Coronary artery (tissue), 2 donors: ENCODE data around the gene NTM.

ENCODE experiments used
- DNase-seq: peaks from one replicate; pipeline ENCODE4 v3.0.0-alpha.2; 2017; ENCODE audit warnings: low spot score
- H3K27ac ChIP-seq, 2 donors: fragments of 200-600 bp; sonication (generic); one replicate each; pipeline ENCODE4 v1.5.1; 2016 to 2019
- H3K4me3 ChIP-seq: fragments of 200-600 bp; sonication (generic); 2 replicates; pipeline ENCODE4 v1.5.1; 2016; ENCODE audit warnings: mild to moderate bottlenecking, moderate library complexity
- CTCF ChIP-seq: fragments of 200-600 bp; sonication (generic); IDR thresholded peaks from one replicate; pipeline ENCODE4 v1.5.1; 2019; ENCODE audit warnings: antibody characterized with exemption

NTM gene

DNA sequence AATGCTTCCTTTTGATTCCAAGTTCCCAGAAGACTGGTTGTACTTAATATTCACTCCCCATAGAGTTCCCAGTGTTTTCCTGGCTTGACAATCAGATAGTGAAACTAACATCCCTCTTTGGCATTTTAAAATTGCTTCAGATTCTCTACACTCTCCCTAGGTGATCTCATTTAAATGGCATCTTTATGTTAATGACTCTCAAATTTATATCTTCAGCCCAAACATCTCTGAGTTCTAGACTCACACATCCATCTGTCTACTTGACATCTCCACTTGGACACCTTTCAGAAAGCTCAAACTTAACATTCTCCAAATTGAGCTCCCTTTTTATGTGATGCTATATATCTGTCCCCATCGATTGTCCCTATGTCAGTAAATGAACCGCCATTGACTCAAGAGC lies 232.0 kb downstream of the NTM start:
- no peak overlapping the region for H3K4me3 ChIP-seq
- H3K27ac ChIP-seq = no peak overlapping the region
- TF ChIP-seq CTCF = no peak
- no peak for DNase-seq

- no peak overlapping the region for H3K27ac ChIP-seq
- no peak for TF ChIP-seq CTCF
- no peak overlapping the region for H3K4me3 ChIP-seq
- no peak for DNase-seq
Measured at GRCh38 chr11:131606811-131607335, 236.5 kb downstream of the NTM start.

- DNase-seq = no peak
- no peak for TF ChIP-seq CTCF
- Histone ChIP-seq H3K27ac (no peak overlapping the region), H3K4me3 (no peak overlapping the region)
Measured at GRCh38 chr11:131609337-131609736, 238.9 kb downstream of the NTM start.

- no peak for TF ChIP-seq CTCF
- no peak overlapping the region for H3K4me3 ChIP-seq
- no peak overlapping the region for H3K27ac ChIP-seq
- DNase-seq = no peak
Measured at GRCh38 chr11:131609921-131610320, 239.5 kb downstream of the NTM start.

- TF ChIP-seq CTCF = no peak
- DNase-seq = no peak
- no peak overlapping the region for H3K4me3 ChIP-seq
- no peak overlapping the region for H3K27ac ChIP-seq
Measured at GRCh38 chr11:131611322-131611721, 240.9 kb downstream of the NTM start.

- Histone ChIP-seq H3K4me3 (no peak overlapping the region), H3K27ac (no peak overlapping the region)
- DNase-seq = no peak
- TF ChIP-seq CTCF = no peak
Measured at GRCh38 chr11:131612533-131612932, 242.1 kb downstream of the NTM start.

DNA sequence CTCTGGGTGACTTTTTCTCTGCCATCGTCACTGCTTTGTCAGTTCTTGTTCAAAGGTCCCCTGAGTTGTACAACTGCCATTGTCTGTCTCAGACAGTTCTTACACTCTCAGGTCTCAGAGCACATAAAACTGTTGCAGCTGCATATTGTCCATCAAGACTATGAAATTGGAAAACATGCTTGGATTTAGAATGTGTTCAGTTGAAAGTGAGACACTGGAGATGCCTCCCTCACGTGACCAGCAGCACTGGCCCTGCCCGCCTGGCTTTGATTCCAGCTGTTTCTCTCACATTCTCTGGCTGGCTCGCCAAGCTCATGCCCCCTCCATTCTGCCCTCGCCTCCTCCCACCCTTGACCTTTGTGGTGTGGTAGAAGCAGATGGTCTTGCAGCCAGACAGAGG lies 244.2 kb downstream of the NTM start:
- H3K27ac ChIP-seq = no peak overlapping the region
- TF ChIP-seq CTCF = no peak
- no peak for DNase-seq
- no peak overlapping the region for H3K4me3 ChIP-seq
